ENCODE data around the gene CLEC4G.

The CLEC4G gene

GRCh38 chr19:7733376-7733775 lies 1.5 kb upstream of the CLEC4G start:
- H3K4me1 ChIP-seq (ENCODE audit: insufficient read depth, low read length, poor library complexity, severe bottlenecking): no peaks in the 10 kb centered on the region
- no peaks in the 10 kb centered on the region for H4K20me1 ChIP-seq (ENCODE audit: insufficient read depth, low read length, poor library complexity, severe bottlenecking)
- no peak for TF ChIP-seq EZH2phosphoT487 (IDR thresholded peaks at IDR 0.05; ENCODE audit: borderline replicate concordance)
- TF ChIP-seq, protein P1, sequence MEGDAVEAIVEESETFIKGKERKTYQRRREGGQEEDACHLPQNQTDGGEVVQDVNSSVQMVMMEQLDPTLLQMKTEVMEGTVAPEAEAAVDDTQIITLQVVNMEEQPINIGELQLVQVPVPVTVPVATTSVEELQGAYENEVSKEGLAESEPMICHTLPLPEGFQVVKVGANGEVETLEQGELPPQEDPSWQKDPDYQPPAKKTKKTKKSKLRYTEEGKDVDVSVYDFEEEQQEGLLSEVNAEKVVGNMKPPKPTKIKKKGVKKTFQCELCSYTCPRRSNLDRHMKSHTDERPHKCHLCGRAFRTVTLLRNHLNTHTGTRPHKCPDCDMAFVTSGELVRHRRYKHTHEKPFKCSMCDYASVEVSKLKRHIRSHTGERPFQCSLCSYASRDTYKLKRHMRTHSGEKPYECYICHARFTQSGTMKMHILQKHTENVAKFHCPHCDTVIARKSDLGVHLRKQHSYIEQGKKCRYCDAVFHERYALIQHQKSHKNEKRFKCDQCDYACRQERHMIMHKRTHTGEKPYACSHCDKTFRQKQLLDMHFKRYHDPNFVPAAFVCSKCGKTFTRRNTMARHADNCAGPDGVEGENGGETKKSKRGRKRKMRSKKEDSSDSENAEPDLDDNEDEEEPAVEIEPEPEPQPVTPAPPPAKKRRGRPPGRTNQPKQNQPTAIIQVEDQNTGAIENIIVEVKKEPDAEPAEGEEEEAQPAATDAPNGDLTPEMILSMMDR (conservative IDR thresholded peaks at IDR 0.05; ENCODE audit: low read length): no peak
- H3K79me2 ChIP-seq (ENCODE audit: insufficient read depth, low read length): no peaks in the 10 kb centered on the region
- H3K4me2 ChIP-seq (ENCODE audit: low read depth, low read length, poor library complexity, severe bottlenecking): no peak overlapping the region
- no peaks in the 10 kb centered on the region for H3K36me3 ChIP-seq (ENCODE audit: insufficient read depth, low read length)
- no peak overlapping the region for H3K9ac ChIP-seq (ENCODE audit: low read depth, low read length, poor library complexity, severe bottlenecking)
- H2AFZ ChIP-seq (ENCODE audit: low read length): no peak overlapping the region
- no peaks in the 10 kb centered on the region for H3F3A ChIP-seq (ENCODE audit: low read depth)
- H3K9me3 ChIP-seq (ENCODE audit: insufficient read depth, low read depth, low read length): no peaks in the 10 kb centered on the region
- H3K9me2 ChIP-seq (replicated peaks; ENCODE audit: low read depth, low read length): no peaks in the 10 kb centered on the region
- no peaks in the 10 kb centered on the region for H3K27me3 ChIP-seq (ENCODE audit: insufficient read depth, low read length, poor library complexity, severe bottlenecking)
- no peak overlapping the region for H3K4me3 ChIP-seq (ENCODE audit: low read length, poor library complexity, severe bottlenecking)

- no peak overlapping the region for H3K9ac ChIP-seq (ENCODE audit: low read depth, low read length, poor library complexity, severe bottlenecking)
- no peak overlapping the region for H2AFZ ChIP-seq (ENCODE audit: low read length)
- H3K4me2 ChIP-seq (ENCODE audit: low read depth, low read length, poor library complexity, severe bottlenecking): no peak overlapping the region
- no peaks in the 10 kb centered on the region for H3K9me2 ChIP-seq (replicated peaks; ENCODE audit: low read depth, low read length)
- H3K9me3 ChIP-seq (ENCODE audit: insufficient read depth, low read depth, low read length): no peaks in the 10 kb centered on the region
- no peak overlapping the region for H3K4me3 ChIP-seq (ENCODE audit: low read length, poor library complexity, severe bottlenecking)
- no peaks in the 10 kb centered on the region for H3F3A ChIP-seq (ENCODE audit: low read depth)
- no peaks in the 10 kb centered on the region for H3K79me2 ChIP-seq (ENCODE audit: insufficient read depth, low read length)
- H4K20me1 ChIP-seq (ENCODE audit: insufficient read depth, low read length, poor library complexity, severe bottlenecking): no peaks in the 10 kb centered on the region
- TF ChIP-seq, protein P1 (conservative IDR thresholded peaks at IDR 0.05; ENCODE audit: low read length): no peak
- TF ChIP-seq EZH2phosphoT487 (IDR thresholded peaks at IDR 0.05; ENCODE audit: borderline replicate concordance): no peak
- no peaks in the 10 kb centered on the region for H3K4me1 ChIP-seq (ENCODE audit: insufficient read depth, low read length, poor library complexity, severe bottlenecking)
- H3K27me3 ChIP-seq (ENCODE audit: insufficient read depth, low read length, poor library complexity, severe bottlenecking): no peaks in the 10 kb centered on the region
- H3K36me3 ChIP-seq (ENCODE audit: insufficient read depth, low read length): no peaks in the 10 kb centered on the region
These were observed 295 bp downstream of the CLEC4G start for GRCh38 chr19:7731615-7732014.

DNA sequence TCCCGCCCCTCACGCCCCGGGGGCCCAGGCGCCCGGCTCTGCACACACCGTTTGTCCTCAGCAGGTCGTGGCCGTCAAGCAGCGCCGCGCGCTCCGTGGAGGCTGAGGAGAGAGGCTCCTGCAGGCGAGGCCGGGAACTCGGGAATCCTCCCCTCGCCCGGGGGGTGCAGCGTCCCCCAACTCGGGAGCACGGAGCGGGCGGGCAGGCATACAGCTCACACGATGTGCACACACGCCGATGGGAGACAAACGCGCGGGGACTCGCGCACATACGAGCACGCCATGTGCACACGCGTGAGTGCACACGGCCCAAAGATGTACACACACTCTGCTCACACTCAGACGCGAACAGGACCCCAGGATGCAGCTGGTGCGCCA lies 703 bp downstream of the CLEC4G start:
- TF ChIP-seq, protein P1 (conservative IDR thresholded peaks at IDR 0.05; ENCODE audit: low read length): no peak
- TF ChIP-seq EZH2phosphoT487 (IDR thresholded peaks at IDR 0.05; ENCODE audit: borderline replicate concordance): no peak
- no peaks in the 10 kb centered on the region for H3K27me3 ChIP-seq (ENCODE audit: insufficient read depth, low read length, poor library complexity, severe bottlenecking)

More for the DNA sequence above, 703 bp downstream of the CLEC4G start:
- H3K79me2 ChIP-seq (ENCODE audit: insufficient read depth, low read length): no peaks in the 10 kb centered on the region
- no peaks in the 10 kb centered on the region for H3K36me3 ChIP-seq (ENCODE audit: insufficient read depth, low read length)
- no peaks in the 10 kb centered on the region for H4K20me1 ChIP-seq (ENCODE audit: insufficient read depth, low read length, poor library complexity, severe bottlenecking)
- H2AFZ ChIP-seq (ENCODE audit: low read length): no peak overlapping the region
- no peak overlapping the region for H3K4me2 ChIP-seq (ENCODE audit: low read depth, low read length, poor library complexity, severe bottlenecking)
- H3F3A ChIP-seq (ENCODE audit: low read depth): no peaks in the 10 kb centered on the region
- H3K9me3 ChIP-seq (ENCODE audit: insufficient read depth, low read depth, low read length): no peaks in the 10 kb centered on the region
- no peak overlapping the region for H3K9ac ChIP-seq (ENCODE audit: low read depth, low read length, poor library complexity, severe bottlenecking)
- no peaks in the 10 kb centered on the region for H3K9me2 ChIP-seq (replicated peaks; ENCODE audit: low read depth, low read length)
- no peaks in the 10 kb centered on the region for H3K4me1 ChIP-seq (ENCODE audit: insufficient read depth, low read length, poor library complexity, severe bottlenecking)
- no peak overlapping the region for H3K4me3 ChIP-seq (ENCODE audit: low read length, poor library complexity, severe bottlenecking)
